ENCODE data around the gene DVL2.

The DVL2 gene

GRCh38 chr17:7219229-7219811, 15.0 kb downstream of the DVL2 start:
- no peak for DNase-seq (ENCODE audit: low spot score)

GRCh38 chr17:7218758-7219157, 15.6 kb downstream of the DVL2 start:
- no peak for DNase-seq (ENCODE audit: low spot score)

DNA sequence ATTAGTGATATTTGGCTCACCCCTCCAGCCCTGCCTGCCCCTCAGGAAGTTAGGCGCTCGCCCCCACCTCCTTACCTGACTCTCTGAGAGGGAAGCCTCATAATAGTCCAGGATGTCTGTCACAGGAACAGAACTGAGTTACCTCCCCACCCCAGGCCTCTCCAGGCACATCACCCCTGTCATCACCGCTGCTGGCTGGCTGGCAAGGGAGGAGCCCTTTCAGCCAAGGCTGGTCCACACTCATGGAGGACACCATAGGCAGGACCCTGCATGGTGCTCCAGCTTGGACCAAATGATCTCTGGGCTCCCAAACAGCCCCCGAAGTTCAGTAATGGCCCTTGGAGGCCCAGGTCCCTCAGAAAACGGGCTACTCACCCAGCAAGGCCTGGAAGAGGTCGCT, 16.2 kb downstream of the DVL2 start:
- no peak for DNase-seq (ENCODE audit: low spot score)

DNA sequence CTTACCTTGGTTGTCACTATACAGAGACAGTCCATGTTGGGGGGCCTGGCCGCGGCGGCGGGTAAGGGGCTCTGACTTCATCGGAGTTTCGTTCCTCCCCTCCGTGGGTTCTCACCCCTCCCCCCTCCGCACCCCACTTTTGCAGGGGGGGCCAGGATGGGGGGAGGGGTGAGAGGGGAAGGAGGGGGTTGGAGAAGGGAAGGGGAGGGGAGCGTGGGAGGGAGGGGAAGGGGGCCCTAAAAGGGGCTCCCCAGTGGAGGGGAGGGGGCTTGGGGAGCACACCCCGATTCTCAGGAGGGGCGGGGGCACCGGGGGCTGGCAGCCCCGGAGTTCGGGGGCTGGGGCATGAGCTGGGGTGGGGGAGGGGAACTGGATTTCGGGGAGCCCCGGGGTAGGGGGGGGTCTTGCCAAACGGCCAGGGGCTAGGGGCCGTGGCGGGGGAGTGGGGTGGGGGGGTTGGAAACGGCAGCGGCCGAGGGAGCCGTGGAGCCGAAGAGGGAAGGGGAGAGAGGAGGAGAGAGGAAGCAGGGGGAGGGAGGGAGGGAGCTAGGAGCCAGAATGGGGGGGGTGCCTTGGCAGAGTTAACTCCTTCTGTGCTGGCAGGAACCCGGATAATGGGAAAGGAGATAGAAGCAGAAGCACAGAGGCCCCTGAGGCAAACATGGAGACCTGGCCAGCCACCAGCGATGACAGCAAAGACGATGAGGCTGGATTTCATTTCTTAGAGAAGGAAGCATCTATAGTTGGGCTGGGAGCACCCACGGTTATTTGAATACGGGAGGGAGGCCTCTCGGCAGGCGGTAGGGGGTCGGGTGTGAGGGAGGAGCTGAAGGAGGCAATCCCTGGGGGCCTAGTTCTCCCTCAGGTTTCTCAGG, 17.0 kb downstream of the DVL2 start:
- DNase-seq (ENCODE audit: low spot score): peak; percentile 47

DNA sequence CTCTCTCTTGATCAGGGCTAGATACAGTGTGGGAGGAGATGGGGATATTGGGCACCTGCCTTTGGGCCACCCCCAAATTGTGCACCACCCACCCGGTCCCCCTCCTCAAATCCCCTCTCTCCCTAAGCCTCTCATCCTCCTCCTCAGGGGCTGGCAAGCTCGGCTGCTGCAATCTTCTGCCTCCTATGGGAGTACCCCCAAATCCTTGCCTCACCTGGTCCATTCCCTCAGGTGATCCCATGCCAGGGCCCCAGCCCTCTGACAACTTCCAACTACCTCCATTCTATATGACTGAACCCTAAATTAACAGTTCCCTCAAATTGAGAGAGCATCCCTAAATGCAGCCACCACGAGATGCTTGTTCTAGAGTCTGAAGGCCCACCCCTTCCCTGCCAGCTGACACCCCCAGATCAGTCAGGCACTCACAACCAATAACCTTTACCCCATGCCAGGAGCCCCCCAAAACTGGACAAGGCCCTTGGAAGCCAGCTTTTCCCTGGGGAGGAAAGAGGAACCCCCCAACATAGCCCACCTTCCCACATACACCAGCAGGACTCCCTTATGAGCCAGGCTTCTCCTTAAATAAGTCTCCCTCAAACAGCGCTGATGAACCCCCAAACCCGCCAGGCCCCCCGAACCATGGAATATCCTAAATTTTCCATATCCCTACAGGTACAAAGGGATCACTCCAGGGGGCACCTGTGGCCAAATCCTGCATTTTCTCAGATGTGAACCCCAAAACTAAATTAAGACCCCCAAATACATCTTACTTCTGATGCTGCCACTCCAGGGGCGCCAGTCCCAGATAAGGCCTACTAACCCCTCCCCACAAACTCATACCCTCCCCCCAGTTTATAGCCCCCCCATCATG, 17.8 kb downstream of the DVL2 start:
- DNase-seq (ENCODE audit: low spot score): no peak

DNA sequence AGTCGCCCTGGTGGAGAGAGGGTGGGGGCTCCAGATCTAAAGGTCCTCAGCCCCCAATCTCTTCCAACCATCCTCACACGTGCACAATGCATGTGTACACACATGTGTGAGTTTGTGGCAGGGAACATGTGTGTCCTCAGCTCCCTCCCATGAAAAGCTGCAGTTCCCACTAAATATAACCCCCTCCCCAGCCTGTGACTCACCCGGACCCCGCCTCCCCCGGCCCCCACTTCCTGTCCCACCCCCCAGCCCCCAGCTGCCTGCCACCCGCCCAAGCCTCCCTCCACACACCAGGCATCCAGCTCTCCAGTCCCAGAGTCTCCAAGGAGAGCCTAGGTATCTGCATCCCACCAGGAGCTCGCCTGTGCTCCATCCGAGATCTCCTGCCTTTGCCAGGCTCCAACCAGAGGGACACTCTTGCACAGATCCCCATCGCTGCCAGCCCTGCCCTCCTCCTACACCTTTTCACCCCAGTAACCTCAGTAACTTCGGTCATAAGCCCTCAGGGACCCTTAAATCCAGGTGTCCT, 18.6 kb downstream of the DVL2 start:
- DNase-seq (ENCODE audit: low spot score): no peak

DNA sequence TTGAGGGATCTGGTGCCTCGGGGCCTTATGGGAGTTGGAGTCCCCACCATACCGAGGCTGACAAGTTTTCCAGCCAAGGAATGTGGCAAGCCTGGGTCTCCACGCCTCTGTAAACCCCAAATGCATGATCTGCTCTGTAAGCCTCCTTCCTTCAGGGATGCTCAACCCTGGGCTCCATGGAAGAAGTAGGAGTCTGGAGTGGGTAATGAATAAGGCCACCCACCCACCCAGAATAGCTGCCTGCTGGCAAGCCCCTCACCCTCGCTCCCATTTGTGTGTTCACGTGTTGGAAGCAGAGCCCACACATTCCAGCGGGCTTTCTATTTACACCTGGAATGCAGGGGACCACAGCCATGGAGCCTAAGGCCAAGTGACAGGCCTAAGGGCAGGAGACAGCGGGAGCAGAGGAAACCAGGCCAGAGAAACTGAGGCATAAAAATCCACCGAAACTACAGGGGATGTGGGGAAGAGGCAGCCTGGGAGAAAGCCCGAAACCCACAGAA, 19.1 kb downstream of the DVL2 start:
- DNase-seq (ENCODE audit: low spot score): no peak

DNA sequence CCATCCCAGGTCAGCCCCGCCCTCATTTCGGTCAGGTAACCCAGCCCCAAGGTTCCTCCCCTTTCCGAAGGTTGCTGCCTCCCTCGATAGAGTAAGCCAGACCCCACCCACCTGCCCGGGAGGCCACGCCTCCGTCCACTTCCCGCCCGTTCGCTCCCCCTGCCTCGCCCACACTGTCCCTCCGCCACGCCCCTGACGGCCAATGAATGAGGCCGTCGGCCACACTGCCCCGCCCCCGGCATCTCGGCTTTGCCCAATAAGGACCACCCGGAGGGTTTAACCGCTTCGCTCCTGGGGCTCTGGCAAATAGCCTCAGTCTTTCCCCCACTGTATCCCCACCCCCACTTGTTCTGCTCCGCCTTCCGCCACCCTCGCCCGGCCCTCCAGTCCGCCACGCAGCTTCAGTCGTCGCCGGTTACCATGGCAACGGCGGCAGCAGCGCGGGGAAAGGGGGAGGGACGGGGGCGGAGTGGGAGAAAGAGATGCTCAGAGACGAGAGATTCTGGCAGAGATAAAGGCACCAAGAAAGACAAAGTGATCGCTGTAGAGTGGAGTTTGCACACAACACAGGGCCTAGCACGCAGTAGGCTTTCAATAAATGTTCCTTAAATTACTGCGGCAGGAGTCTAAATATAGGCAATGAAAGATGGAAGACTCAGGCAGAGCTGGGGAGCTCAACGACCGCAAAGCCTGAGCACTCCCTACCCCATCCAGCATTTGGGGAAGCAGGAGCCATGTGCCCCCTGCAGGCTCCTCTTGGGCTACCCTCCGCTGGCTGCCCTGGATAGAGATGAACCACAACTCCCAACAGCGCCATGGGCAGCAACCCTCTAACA, 19.8 kb downstream of the DVL2 start:
- peak; percentile 94 for DNase-seq (ENCODE audit: low spot score)

DNA sequence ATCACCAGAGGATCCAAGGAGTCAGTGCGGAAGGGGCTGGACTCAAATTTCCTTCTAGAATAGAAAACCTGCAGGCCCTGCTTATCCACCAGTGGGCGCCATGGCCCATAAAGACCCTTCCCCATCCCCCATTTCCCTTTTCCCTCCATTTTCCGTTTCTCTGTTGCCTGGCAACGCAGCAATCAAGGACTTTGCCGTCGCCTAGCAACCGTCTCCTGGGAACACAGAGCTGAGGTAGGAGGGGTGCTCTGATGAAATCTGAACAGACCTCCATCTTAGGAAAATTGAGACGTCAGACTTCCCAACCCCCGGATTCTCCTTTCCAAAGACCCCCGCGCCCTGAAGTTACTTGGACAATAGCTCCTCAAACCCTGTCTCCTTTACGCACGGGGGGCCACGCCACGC, 20.4 kb downstream of the DVL2 start:
- DNase-seq (ENCODE audit: low spot score): peak; percentile 82

- no peak for DNase-seq (ENCODE audit: low spot score)
Observed at GRCh38 chr17:7211491-7212273, 22.6 kb downstream of the DVL2 start.

DNA sequence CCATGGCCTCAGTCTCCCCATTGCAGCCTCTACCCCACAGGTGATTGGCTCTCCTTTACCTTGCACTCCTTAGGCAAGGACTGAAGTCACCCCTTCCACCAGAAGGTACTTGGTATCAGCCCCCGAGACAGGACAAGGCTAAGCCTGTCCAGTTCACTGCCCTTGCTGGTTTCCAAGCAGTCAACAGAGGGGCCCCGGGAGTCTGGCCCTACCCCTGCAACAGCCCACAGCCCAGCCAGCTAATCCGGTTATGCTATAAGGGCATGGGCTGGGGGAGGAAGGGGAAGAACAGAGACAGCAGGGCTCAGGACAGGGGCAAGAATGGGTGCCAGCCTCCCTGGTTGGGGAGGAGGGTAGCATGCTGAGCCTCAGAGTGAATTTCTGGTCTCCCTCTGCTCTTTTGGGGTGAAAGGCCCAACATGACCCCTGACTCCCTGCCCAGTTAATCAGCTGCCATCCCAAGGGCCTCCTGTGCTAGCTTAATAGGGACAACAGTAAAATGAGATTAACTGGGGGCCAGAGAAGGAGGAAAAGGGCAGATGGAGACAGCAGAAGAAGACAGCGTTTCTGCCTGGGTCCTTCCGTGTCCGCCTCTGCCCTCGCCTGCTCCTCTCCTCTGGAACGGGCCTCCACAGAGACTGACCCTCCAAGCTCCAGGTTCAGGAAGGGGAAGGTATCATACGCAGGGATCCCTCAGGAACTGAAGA, 25.4 kb downstream of the DVL2 start:
- DNase-seq (ENCODE audit: low spot score): no peak

DNA sequence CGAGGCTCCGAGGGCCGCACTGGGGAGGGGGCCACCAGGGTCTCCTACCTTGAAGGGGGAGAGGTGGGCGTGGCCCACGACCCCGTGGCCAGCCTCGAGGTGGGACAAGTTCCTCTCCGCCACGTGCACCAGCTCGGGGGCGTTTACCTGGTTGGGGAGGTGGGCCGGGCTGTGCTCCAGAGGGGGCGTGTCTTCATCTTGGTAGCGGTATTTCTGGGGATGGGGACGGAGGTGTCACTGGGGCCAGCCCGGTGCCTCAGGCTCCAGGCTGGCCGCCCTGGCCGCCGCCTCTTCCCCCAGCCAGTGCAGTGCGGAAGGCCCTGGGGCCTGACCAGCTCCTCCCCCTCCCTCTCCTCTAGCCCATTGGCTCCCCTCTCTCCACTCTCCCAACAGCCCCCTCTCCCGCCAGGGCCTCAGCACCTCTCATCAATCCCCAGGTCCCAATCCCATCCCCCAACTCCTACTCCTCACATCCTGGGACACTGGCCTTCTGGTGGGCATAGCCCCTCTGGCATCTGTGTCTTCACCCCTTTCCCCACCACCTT, 26.2 kb downstream of the DVL2 start:
- peak; percentile 42 for DNase-seq (ENCODE audit: low spot score)

- no peak for DNase-seq (ENCODE audit: low spot score)
Observed at GRCh38 chr17:7207120-7208001, 27.0 kb downstream of the DVL2 start.

GRCh38 chr17:7205561-7205960, 28.8 kb downstream of the DVL2 start:
- no peak for DNase-seq (ENCODE audit: low spot score)

DNA sequence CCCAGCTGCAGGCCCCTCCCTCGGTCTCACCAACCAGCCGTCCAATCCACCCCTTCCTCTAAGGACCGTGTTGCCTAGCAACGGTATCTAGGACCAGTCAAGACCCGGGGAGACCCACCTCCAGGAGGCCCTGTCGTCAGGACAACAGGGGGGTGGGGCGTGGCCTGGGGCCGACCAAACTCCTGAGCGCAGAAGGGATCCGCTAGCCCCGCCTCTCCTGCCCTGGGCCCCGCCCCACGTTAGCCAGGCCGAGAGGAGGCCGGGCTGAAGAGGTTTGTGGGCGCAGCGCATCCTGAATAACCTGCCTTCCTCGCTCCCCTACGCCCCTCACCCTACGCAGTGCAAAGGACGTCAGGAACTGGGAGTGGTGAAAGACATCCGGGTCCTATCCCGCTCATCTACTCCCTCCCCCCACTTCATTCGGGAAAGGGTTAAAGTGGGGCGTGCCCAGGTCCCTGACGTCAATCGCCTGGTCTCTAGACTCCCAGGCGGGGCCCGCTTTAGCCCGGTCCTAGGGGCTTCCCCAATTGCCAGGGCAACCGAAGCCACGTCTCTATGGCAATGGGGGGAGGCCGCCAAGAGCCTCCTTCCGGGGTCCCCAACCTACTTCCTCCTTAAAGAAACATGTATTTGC, 29.4 kb downstream of the DVL2 start:
- DNase-seq (ENCODE audit: low spot score): peak; percentile 96

GRCh38 chr17:7204336-7204735, 30.0 kb downstream of the DVL2 start:
- no peak for DNase-seq (ENCODE audit: low spot score)

DNA sequence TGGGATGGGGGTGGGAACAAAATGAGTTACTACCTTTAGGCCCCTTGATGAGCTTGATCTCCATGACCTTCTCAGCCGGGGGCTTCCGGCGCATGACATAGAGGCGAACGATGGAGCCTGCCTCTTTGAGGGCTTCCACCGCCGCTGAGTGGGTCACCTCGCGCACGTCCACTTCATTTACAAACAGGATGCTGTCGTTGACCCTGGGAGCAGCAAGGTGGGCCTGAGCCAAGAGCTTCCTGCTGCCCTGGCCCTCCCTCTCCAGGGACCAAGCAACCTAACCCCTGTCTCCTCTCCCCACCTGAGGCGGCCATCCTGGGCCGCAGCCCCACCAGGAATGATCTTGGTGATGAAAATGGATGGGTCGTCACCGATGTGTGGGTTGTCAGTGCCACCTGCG, 30.9 kb downstream of the DVL2 start:
- no peak for DNase-seq (ENCODE audit: low spot score)

Measured in iPS-NIHi11 (cell line).